HepG2 (cell line): ENCODE data around the gene KIF17. TPM values are rescaled to one million over a fixed set of nuclear protein-coding genes. Genes with fewer than 3 reads are reported as not detected.

Experiments
- ATAC-seq: fragments of 200-7000 bp; cut with Tn5 transposase; 3 replicates; pipeline ENCODE4 v1.9.1; 2020; ENCODE audit warnings: mild to moderate bottlenecking, moderate library complexity
- BruUV-seq: library from RNA; stranded (reverse); fragments of 400-500 nt; replicated peaks from 2 replicates; lab custom pipeline; 2021; lab: Mats Ljungman, UMichigan
- CTCF ChIA-PET: fragments of 300-600 bp; formaldehyde crosslinking; extraction: SDS; loops from one replicate; lab custom pipeline; 2021; ENCODE audit warnings: low total read pairs, inconsistent platforms, low intra/inter-chr PET ratio; lab: Yijun Ruan, JAX
- POLR2A ChIA-PET: fragments of 350-600 bp; sonication (Branson Sonifier 250); formaldehyde crosslinking; loops from one replicate; lab custom pipeline; 2020; ENCODE audit warnings: antibody characterized with exemption, inconsistent platforms; lab: Yijun Ruan, JAX
- DNase-seq: peaks from one replicate; pipeline ENCODE4 v3.0.0-alpha.2; 2015; ENCODE audit warnings: low spot score
- FAIRE-seq: peaks from 3 replicates; lab custom pipeline; 2011; peaks lifted over from hg19 to GRCh38; lab: Jason Lieb, UNC
- H2AFZ ChIP-seq: one replicate; pipeline ENCODE4 v1.6.1; 2011; ENCODE audit warnings: low read length, inconsistent platforms
- H3K27ac ChIP-seq: fragments of 300-600 bp; 3 replicates; pipeline ENCODE4 v1.8.0; 2011; ENCODE audit warnings: mixed run types, mild to moderate bottlenecking, mixed read lengths, low read length, inconsistent platforms; ENCODE audit not compliant: insufficient read depth; ENCODE audit errors: extremely low read length
- H3K27me3 ChIP-seq, 2 experiments: fragments of 200-600 bp in 1 of 2; 2 replicates in 1 of 2; 3 replicates in 1 of 2; pipeline versions ENCODE4 v1.6.0 to v1.8.0; 2011; ENCODE audit warnings: low read length in 2 of 2, mild to moderate bottlenecking in 2 of 2, moderate library complexity in 2 of 2, inconsistent platforms in 1 of 2; ENCODE audit not compliant: insufficient read depth in 2 of 2, control insufficient read depth in 1 of 2
- H3K36me3 ChIP-seq, 2 experiments: fragments of 200-600 bp in 1 of 2; replicated peaks in 1 of 2; 2 replicates in 1 of 2; 3 replicates in 1 of 2; pipeline versions ENCODE4 v1.5.1 to v1.8.0; 2011; ENCODE audit warnings: low read length in 2 of 2, inconsistent platforms in 1 of 2; ENCODE audit not compliant: insufficient read depth in 2 of 2, control insufficient read depth in 1 of 2
- H3K4me1 ChIP-seq: 2 replicates; pipeline ENCODE4 v1.5.1; 2012; ENCODE audit warnings: low read length, inconsistent platforms; ENCODE audit not compliant: insufficient read depth
- H3K4me2 ChIP-seq: 2 replicates; pipeline ENCODE4 v1.6.0; 2011; ENCODE audit warnings: low read depth, low read length, inconsistent platforms
- H3K4me3 ChIP-seq, 3 experiments: fragments of 200-600 bp in 1 of 3; sonication (generic), shearing (Covaris generic) in 1 of 3; replicated peaks in 1 of 3; 2 replicates each; pipeline ENCODE4 v1.5.1; 2011 to 2016; ENCODE audit warnings: low read length in 3 of 3, inconsistent platforms in 2 of 3, low read depth in 2 of 3, mild to moderate bottlenecking in 2 of 3, control low read depth in 1 of 3, mixed read lengths in 1 of 3; ENCODE audit not compliant: insufficient read depth in 1 of 3
- H3K79me2 ChIP-seq: one replicate; pipeline ENCODE4 v1.6.1; 2011; ENCODE audit warnings: low read length, inconsistent platforms; ENCODE audit not compliant: insufficient read depth
- H3K9ac ChIP-seq: 2 replicates; pipeline ENCODE4 v1.6.0; 2011; ENCODE audit warnings: mild to moderate bottlenecking, low read depth, low read length, inconsistent platforms; ENCODE audit not compliant: insufficient read depth
- H3K9me3 ChIP-seq: 2 replicates; pipeline ENCODE4 v1.5.1; 2012; ENCODE audit warnings: mild to moderate bottlenecking, low read length
- H4K20me1 ChIP-seq: 2 replicates; pipeline ENCODE4 v1.6.0; 2011; ENCODE audit warnings: inconsistent platforms, mild to moderate bottlenecking, low read length, moderate library complexity; ENCODE audit not compliant: insufficient read depth
- DRAP1 ChIP-seq: IDR thresholded peaks from 2 replicates; pipeline ENCODE4 v1.6.1; 2016; ENCODE audit warnings: missing genetic modification reagents, missing compliant biosample characterization
- ELF3 ChIP-seq: IDR thresholded peaks from 2 replicates; pipeline ENCODE4 v1.6.1; 2016; ENCODE audit warnings: missing genetic modification reagents, missing compliant biosample characterization
- ESRRA ChIP-seq: sonication (generic); formaldehyde crosslinking; IDR thresholded peaks from 2 replicates; pipeline ENCODE4 v1.5.1; 2020; ENCODE audit warnings: mild to moderate bottlenecking, low read depth, missing genetic modification reagents
- FOSL2 ChIP-seq: sonication (generic); formaldehyde crosslinking; IDR thresholded peaks from 2 replicates; pipeline ENCODE4 v1.4.0; 2020; ENCODE audit warnings: missing genetic modification reagents
- HES4 ChIP-seq: sonication (generic); formaldehyde crosslinking; IDR thresholded peaks from 2 replicates; pipeline ENCODE4 v1.9.0; 2021; ENCODE audit warnings: mild to moderate bottlenecking, missing genetic modification reagents, borderline replicate concordance
- HNF4A ChIP-seq: sonication (generic); formaldehyde crosslinking; IDR thresholded peaks from 2 replicates; pipeline ENCODE4 v1.4.0; 2020; ENCODE audit warnings: missing genetic modification reagents
- MYC ChIP-seq: sonication (generic); formaldehyde crosslinking; IDR thresholded peaks from 2 replicates; pipeline ENCODE4 v1.9.0; 2021; ENCODE audit warnings: missing genetic modification reagents, borderline replicate concordance
- PHF8 ChIP-seq: sonication (generic); formaldehyde crosslinking; IDR thresholded peaks from 2 replicates; pipeline ENCODE4 v1.5.0; 2020; ENCODE audit warnings: missing genetic modification reagents
- PRDM15 ChIP-seq: sonication (generic); formaldehyde crosslinking; IDR thresholded peaks from 2 replicates; pipeline ENCODE4 v1.4.0; 2020; ENCODE audit warnings: missing genetic modification reagents
- RFX5 ChIP-seq: IDR thresholded peaks from 2 replicates; pipeline ENCODE4 v1.6.1; 2011; ENCODE audit warnings: low read depth, low read length, improper control_type of control experiment
- TAF1 ChIP-seq: sonication (generic); formaldehyde crosslinking; IDR thresholded peaks from 2 replicates; pipeline ENCODE4 v1.4.0; 2020; ENCODE audit warnings: missing genetic modification reagents
- TEAD3 ChIP-seq: optimal IDR thresholded peaks from 2 replicates; pipeline ENCODE3; 2016; ENCODE audit warnings: borderline replicate concordance
- ZKSCAN5 ChIP-seq: sonication (generic); formaldehyde crosslinking; IDR thresholded peaks from 2 replicates; pipeline ENCODE4 v1.5.1; 2020; ENCODE audit warnings: mild to moderate bottlenecking, missing genetic modification reagents
- ZNF124 ChIP-seq: sonication (generic); formaldehyde crosslinking; IDR thresholded peaks from 2 replicates; pipeline ENCODE4 v1.4.0; 2020; ENCODE audit warnings: missing genetic modification reagents
- ZNF138 ChIP-seq: sonication (generic); formaldehyde crosslinking; IDR thresholded peaks from 2 replicates; pipeline ENCODE4 v1.5.0; 2020; ENCODE audit warnings: mild to moderate bottlenecking, low read depth, missing genetic modification reagents
- ZNF17 ChIP-seq: sonication (generic); formaldehyde crosslinking; IDR thresholded peaks from 2 replicates; pipeline ENCODE4 v1.5.0; 2020; ENCODE audit warnings: mild to moderate bottlenecking, missing genetic modification reagents
- ZNF530 ChIP-seq: sonication (generic); formaldehyde crosslinking; IDR thresholded peaks from 2 replicates; pipeline ENCODE4 v1.5.0; 2020; ENCODE audit warnings: low read depth, mild to moderate bottlenecking, missing genetic modification reagents
- ZNF720 ChIP-seq: sonication (generic); formaldehyde crosslinking; IDR thresholded peaks from 2 replicates; pipeline ENCODE4 v1.4.0; 2020; ENCODE audit warnings: missing genetic modification reagents
- WGBS: methylation state at CpG from one replicate; pipeline ENCODE4 v1.1.6; 2017; ENCODE audit warnings: low lambda C conversion rate; 5-methylcytosine and 5-hydroxymethylcytosine counted together
- in situ Hi-C: cut with HindIII; loops from 2 replicates; pipeline ENCODE4 v1.10.0; 2017; ENCODE audit warnings: low pct_unique_long_range_greater_than_20kb; ENCODE audit not compliant: extremely low pct_ligation_motif_present
- intact Hi-C: fragments of 100-400 bp; cut with micrococcal nuclease; formaldehyde crosslinking; loops from one replicate; pipeline ENCODE4 v1.10.0; 2022; ENCODE audit not compliant: unreplicated experiment
- polyA plus RNA-seq, 8 experiments: library from polyadenylated mRNA; depleted of rRNA in 3 of 8; stranded (reverse) in 7 of 8; unstranded in 1 of 8; fragments of >200 nt; fragmentation: Illumina TruSeq in 4 of 8; extraction: Trizol in 4 of 8; gene quantifications; 2 replicates each; pipeline versions ENCODE4 v1.2.1 to v1.2.3, GENCODE V29; 2011 to 2016; ENCODE audit warnings: low read depth in 4 of 8, missing spikeins in 1 of 8, mixed read lengths in 1 of 8; ENCODE audit not compliant: insufficient read depth in 1 of 8
- total RNA-seq, 5 experiments: library from RNA; depleted of rRNA; stranded (reverse); fragments of >200 nt; fragmentation: Illumina TruSeq; extraction: Trizol; gene quantifications; 2 replicates each; pipeline ENCODE4 v1.2.3, GENCODE V29; 2016; ENCODE audit warnings: low read depth in 1 of 5
- TF ChIP-seq, protein P1 (sequence below): sonication (generic); formaldehyde crosslinking; IDR thresholded peaks from 2 replicates; pipeline ENCODE4 v1.5.0; 2020; ENCODE audit warnings: mild to moderate bottlenecking, missing genetic modification reagents

Gene KIF17
- total and polyA plus RNA-seq, 2 of the 13 experiments (the other 11 are each of a cell fraction or from before 2014, with no cell fraction given): 0.24 to 0.44 TPM

- intact Hi-C loops (no loop called here), in situ Hi-C loops (no loop called here)
- BruUV-seq: no TSS peak
- DNase-seq: no peak
- Histone ChIP-seq H3K27me3 (peaks cover 8 to 28% of the 10 kb centered on the region in 2 experiments), H4K20me1 (no peaks in the 10 kb centered on the region), H3K79me2 (no peaks in the 10 kb centered on the region), H3K4me3 (no peak overlapping the region), H3K36me3 (no peaks in the 10 kb centered on the region), H3K4me1 (peaks cover 22% of the 10 kb centered on the region), H3K27ac (no peak overlapping the region), H2AFZ (no peak overlapping the region), H3K9me3 (no peaks in the 10 kb centered on the region), H3K4me2 (no peak overlapping the region), H3K9ac (no peak overlapping the region)
- FAIRE-seq: no peak
- ChIA-PET POLR2A (no interaction called here), CTCF (no interaction called here)
- ATAC-seq: no peak
- WGBS: 20% methylated on average over 5 of the region's 5 CpGs
- TF ChIP-seq ZNF124 (CRISPR knock-in tag) (no peak), ZNF720 (CRISPR knock-in tag) (no peak), DRAP1 (CRISPR knock-in tag) (no peak), ZKSCAN5 (CRISPR knock-in tag) (no peak), FOSL2 (no peak), TAF1 (CRISPR knock-in tag) (no peak), RFX5 (no peak), ELF3 (no peak), HES4 (CRISPR knock-in tag) (no peak), HNF4A (CRISPR knock-in tag) (no peak), ESRRA (no peak), ZNF138 (CRISPR knock-in tag) (no peak), MYC (no peak), PRDM15 (CRISPR knock-in tag) (no peak), ZNF17 (CRISPR knock-in tag) (no peak), PHF8 (no peak), TEAD3 (CRISPR knock-in tag) (no peak), ZNF530 (CRISPR knock-in tag) (no peak)
- TF ChIP-seq, protein P1, sequence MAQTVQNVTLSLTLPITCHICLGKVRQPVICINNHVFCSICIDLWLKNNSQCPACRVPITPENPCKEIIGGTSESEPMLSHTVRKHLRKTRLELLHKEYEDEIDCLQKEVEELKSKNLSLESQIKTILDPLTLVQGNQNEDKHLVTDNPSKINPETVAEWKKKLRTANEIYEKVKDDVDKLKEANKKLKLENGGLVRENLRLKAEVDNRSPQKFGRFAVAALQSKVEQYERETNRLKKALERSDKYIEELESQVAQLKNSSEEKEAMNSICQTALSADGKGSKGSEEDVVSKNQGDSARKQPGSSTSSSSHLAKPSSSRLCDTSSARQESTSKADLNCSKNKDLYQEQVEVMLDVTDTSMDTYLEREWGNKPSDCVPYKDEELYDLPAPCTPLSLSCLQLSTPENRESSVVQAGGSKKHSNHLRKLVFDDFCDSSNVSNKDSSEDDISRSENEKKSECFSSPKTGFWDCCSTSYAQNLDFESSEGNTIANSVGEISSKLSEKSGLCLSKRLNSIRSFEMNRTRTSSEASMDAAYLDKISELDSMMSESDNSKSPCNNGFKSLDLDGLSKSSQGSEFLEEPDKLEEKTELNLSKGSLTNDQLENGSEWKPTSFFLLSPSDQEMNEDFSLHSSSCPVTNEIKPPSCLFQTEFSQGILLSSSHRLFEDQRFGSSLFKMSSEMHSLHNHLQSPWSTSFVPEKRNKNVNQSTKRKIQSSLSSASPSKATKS (CRISPR knock-in tag): no peak
Observed at GRCh38 chr1:20719871-20720620, 2.2 kb upstream of the KIF17 start.
